Suprapubic skin (tissue), 3 donors: Measurements from ENCODE around the gene TRIM8.

ENCODE experiments used
- CTCF ChIP-seq, 2 donors: fragments of 200-600 bp in 1 of 2; fragments of 450-650 bp in 1 of 2; sonication (generic) in 1 of 2; IDR thresholded peaks; one replicate each; pipeline ENCODE4 v1.5.1; 2016 to 2019; ENCODE audit warnings: antibody characterized with exemption in 2 of 2, mild to moderate bottlenecking in 1 of 2, moderate library complexity in 1 of 2
- POLR2A ChIP-seq, 2 donors: fragments of 450-650 bp; IDR thresholded peaks; one replicate each; pipeline ENCODE4 v1.6.1; 2017; ENCODE audit warnings: antibody characterized with exemption in 2 of 2, mild to moderate bottlenecking in 2 of 2, moderate library complexity in 2 of 2

DNA sequence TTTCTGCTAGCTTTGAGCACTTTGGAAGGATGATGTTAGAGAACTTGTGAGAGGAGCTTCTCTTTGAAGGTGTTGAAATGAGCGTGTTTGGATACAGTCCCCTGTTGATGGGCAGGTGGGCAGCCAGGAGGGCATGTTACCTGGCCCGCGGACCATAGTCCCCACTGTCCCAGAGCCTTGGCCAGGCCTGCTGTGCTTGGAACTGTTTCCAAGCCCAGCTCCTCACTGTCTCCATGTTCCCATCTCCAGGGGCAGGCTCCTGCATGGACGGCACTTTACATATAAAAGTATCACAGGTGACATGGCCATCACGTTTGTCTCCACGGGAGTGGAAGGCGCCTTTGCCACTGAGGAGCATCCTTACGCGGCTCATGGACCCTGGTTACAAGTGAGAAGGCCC lies 27.2 kb upstream of the TRIM8 start:
- TF ChIP-seq CTCF (IDR thresholded peaks at IDR 0.05) (no peak), POLR2A (IDR thresholded peaks at IDR 0.05) (no peak)
